ENCODE results near the gene U2AF2.

Gene U2AF2

DNA sequence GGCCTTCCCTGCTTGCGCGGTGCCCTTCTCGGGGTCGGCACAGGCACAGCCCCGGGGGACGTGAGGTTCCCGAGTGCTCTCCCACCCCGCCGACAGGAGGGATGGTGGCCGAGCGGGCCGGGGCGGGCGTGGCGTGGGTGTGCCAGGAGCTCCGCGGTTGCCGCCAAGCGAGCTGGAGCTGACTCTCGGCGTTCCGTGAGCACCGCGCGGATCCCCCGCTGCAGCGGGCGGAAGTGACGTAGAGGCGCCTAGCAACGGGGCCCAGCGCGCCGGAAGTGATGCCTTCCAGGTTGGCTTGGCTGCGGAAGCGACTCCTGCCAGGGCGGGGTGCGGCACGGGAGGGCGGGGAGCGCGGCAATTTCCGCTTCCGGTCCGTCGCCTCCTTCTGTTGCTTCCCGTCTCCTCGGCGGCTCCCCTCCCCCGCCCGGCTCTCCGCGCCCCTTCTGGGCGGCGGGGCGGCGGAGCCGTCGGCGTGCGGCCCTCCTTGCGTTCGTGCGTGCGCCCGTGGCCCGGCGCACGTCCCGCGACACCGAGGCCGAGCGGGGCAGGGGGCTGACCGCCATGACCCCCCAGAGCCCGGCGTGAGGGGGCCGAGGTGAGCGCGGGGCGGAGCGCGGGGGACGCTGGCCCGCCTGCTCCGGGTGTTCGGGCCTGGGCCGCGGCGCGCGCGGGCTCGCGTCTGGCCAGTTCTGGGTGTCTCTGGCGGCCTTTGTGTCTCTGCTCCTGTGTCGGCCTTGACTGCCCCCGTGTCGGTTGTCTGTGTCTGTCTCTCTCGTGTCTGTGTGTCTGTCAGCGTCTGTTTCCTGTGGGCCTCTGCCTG is 20.2 kb downstream of the U2AF2 start, which contains the start of gene EPN1:
EPN1 (plus strand) TSS at position 386 of the 820 bp plus-strand sequence. CDS start 3,402 bp downstream, outside the sequence.
- peak; percentile 95 to 97 for DNase-seq (ENCODE audit: low read depth in 2 of 2)

DNA sequence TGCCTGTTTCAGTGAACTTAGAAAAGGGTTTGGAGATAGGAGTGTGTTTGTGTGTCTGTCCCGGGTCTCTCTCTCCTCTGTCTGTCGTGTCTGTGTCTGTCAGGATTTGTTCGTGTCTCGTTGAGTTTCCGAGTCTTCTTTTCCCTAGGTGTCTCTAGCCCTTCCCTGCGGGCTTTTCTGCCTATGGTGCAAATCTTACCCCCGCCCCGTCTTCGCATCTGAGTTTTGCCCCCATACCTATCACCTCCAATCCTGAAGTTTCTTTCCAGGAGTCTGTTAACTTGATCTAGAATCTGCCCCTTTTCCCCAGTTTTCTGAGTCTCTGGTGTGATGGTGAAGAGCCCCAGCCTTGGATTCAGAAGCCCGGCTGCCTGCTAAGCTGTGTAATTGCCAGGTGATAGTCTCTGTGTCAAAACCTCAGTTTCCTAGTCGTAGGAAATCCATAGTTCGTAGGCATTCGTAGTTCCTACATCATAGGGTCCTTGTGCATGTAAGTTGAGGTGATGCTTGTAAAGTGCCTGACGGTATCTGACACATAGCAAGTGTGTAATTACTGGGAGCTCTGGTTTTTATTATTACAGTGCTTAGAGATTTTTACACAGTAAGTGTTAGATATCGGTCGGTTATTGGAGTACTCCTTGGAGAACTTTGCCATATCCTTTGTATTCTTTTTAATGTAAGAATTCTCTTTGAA is 21.0 kb downstream of the U2AF2 start:
- no peak for DNase-seq (ENCODE audit: low read depth in 2 of 2)

DNA sequence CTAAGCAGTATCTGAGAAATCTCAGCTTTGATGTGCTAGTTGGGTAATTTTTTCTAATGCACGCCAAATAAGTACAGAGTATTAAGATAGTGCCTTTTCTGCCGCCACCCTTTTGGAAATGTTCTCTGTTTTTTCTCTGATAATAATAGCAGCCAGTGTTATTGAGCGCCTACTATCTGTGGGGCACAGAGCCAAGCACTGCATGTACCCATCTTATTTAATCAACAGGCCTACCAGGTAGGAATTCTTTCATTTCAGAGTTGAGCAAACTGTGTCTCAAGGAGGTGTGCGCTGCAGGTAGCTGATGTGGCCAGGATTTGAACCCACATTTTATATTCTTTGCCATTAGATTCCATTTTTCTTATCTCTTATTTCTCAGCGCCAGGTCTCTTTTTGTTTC is 21.5 kb downstream of the U2AF2 start:
- DNase-seq (ENCODE audit: low read depth in 2 of 2): no peak

DNA sequence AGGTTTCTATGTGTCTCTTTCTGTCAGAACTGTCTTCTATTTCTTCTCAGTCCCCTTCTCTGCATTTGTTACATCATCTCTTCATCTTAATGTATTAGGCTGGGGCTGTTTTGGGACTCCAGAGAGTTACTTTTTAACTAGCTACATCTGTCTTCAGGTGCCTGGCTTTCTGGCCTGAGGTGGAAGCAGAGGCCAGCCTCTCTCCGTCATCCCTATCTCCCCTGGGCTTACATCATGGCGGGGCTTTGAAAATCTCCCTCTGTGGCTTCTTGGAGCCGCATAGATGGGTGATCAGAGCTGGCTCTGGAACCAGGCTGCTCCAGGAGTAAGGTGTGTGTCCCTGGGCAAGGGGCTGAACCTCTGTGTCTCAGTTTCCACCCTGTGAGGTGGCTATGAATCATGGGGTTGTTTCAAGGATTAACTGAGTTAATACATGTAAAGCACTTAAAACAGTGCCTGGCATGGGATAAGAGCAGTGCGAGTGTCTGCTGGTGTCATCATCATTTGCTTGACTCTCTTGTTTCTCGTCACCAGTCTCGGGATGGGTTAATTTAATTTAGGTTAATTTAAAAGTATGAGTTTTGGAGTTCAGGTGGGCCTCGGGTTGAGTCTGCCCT is 22.2 kb downstream of the U2AF2 start:
- DNase-seq (ENCODE audit: low read depth in 2 of 2): no peak

DNA sequence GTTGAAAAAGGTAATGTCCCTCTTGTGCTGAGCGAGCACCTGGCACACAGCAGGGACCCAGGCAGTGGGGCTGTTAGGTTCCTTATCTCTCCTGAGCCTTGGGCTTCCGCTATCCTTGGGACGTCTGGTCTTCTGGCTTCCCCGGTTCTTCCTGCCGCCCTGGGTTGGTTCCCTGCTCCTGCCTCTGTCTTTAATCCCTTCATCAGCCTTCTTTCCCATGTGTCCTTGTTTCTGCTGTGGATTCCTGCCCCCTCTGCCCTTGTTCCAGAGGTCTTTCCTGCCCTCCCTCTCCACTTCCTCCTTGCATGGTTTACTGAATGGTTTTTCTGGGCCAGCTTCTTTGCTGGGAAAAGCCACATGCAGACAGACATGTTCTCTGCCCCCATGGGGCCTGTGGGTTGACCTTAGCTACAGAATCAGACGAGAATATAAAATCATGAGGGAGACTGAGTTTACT is 22.8 kb downstream of the U2AF2 start:
- DNase-seq (ENCODE audit: low read depth in 2 of 2): no peak

DNA sequence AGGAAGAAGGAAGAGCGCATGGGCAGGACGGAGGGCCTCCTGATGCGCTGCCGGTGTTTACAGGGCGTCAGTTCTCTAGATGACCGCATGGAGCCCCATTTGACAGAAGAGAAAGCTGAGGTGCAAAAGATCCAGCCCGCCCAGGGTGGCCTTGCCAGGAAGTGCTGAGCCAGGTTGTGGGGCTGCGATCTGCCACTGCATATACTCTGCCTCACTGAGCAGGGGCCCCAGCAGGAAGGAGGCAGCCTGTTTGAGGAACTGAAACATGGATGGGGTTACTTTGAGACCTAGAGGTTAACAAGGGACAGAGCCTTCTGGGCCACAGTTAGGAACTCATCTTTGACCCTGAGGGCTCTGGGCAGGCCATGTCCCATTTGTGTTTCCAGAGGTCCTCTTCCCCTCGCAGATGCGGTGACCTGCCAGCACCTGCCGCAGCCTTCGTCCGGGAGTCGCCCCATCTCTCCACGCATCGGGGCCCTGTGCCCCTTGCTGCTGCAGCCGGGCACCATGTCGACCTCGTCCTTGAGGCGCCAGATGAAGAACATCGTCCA is 23.4 kb downstream of the U2AF2 start:
- DNase-seq (ENCODE audit: low read depth in 2 of 2): no peak

DNA sequence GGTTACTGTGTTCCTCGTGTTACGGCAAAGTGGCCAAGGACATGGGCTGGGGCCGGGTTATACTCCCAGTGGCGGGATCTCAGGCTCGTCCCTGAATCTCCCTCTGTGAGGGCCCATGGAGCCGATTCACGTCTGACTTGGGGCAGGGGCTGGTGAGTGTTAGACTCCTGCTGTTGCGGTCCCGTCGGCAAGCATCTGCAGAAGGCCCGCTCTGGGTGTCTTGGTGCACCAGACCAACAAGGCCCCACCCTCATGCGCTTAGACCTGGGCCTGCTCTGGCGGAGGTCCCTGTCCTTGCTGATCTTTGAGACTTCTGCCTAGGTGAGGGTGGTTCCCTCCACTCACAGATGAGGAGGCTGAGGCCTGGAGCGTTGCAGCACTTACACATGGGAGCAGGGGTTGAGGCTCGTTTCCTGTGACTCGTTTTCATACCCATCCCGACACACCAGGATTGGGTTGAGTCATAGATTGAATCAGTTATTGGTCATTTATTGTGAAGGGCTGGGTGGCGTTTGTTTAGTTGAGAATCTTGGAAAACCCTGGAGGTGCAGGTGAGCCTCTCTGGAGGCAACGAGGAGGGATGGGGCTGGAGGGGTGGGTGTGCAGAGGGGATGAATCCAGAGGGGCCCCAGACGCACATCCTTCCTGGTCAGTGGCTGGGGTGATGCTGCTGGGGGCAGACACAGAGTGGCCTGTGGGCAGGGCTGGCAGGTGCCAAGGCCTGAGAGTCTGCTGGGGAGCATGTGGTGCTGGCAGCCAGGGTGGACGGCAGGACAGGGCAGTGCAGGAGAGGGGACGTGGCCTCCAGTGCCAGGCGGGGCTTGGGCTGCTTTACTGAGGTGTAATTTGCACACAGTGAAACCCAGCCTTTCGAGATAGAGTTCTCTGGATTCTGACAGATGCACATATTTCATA is 24.8 kb downstream of the U2AF2 start:
- DNase-seq (ENCODE audit: low read depth in 2 of 2): no peak

DNA sequence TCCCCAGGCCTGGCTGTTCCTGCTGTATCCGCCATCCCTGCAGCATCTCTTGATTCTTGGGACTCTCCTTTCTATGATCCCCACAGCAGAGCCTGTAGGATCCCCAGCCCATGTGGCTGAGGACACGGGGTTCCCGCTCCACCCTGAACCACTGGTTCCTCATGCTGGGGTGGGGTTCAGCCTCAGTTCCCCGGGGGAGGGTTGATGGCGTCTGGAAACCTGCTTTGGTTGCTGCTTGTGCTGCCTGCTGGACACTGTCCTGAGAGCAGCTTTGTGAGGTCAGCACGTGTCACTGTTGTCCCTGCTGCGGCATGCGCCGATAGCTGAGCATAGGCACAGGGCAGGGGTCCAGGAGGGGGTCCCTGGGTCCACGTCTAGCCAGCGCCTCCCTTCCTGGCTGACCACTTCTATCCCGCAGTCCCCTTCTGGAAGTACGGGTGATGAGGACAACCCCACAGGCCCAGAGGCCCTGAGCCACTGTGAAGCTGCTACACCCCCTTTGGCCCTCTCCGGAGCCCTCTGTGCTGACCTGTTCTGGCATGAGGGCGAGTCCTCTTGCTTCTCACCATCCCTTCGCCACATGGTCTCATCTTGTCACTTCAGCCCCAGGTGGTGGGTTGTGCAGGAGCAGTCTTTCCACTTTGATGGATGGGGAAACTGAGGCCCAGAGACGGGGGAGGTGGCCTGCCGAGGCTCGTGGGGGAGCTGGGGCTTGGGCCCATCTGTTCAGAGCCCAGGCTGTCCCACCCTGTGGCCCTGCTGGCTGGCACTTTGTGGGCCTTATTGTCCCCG is 25.7 kb downstream of the U2AF2 start:
- DNase-seq (ENCODE audit: low read depth in 2 of 2): no peak

DNA sequence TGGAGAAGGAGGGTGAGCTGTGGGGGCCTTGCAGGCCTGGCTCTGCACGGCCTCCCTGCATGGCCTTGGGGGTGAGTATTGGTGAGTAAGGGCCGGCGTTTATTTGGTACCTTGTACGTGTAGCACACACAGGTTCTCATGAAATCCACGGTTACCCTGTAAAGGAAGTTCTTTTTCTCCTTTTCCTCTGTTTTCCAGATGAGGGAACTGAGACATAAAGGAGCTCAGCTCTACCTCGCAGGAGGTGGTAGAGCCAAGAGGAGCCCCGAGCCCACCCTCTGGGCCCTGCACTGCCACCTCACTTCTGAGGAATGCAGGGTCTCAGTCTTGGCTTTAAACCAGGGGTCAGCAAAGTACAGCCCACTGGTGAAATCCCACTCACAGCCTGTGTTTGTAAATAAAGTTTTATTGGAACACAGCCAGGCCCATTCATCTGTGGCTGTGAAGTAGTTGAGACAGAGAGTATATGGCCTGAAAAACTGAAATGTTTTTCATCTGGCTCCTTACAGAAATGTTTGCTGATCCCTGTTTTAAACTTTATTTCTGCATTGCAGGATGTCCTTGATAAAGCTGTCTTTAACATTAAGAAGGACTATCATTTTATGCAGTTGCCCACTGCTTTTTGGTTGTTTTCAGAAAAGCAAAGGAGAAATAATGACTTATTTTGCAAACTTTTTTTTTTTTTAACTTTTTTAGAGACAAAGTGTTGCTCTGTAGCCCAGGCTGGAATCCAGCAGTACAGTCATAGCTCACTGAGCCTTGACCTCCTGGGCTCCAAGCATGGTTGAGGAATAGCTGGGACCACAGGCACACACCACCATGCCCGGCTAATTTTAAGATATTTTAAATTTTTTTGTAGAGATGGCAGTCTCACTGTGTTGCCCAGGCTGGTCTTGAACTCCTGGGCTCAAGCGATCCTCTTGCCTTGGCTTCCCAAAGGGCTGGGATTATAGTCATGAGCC is 26.6 kb downstream of the U2AF2 start:
- DNase-seq (ENCODE audit: low read depth in 2 of 2): no peak

DNA sequence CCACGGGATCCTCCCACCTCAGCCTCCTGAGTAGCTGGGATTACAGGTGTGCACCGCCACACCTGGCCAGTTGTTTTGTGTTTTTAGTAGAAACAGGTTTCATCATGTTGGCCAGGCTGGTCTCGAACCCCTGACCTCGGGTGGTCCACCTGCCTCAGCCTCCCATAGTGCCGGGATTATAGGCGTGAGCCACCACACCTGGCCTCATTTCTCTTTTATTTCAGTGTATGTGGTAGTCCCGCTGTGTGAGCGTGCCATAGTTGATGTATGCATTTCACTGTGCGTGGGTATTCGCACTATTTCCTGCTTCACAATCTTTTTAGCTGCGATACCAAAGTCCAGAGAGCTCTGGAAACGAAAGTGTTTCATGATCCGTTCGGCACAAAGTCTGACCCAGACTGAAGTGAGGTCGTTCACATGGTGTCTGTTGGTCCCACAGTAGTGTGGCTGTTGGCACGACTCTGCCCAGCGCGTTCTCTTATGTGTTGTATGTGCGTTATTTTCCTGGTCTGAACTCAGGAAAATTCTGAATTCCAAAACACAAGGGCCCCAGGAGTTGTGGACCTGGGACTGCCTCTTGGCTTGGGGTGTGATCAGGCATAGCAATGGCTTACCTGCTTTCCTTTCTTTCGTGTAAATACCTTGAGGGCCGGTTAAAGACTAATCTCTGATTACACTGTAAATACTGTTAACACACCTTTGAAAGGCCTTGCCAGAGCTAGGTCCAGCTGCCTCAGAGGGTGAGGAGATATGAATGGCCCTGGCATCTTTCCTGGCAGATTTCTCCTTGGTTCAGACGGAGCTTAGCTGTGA is 28.8 kb downstream of the U2AF2 start:
- DNase-seq (ENCODE audit: low read depth in 2 of 2): no peak

DNA sequence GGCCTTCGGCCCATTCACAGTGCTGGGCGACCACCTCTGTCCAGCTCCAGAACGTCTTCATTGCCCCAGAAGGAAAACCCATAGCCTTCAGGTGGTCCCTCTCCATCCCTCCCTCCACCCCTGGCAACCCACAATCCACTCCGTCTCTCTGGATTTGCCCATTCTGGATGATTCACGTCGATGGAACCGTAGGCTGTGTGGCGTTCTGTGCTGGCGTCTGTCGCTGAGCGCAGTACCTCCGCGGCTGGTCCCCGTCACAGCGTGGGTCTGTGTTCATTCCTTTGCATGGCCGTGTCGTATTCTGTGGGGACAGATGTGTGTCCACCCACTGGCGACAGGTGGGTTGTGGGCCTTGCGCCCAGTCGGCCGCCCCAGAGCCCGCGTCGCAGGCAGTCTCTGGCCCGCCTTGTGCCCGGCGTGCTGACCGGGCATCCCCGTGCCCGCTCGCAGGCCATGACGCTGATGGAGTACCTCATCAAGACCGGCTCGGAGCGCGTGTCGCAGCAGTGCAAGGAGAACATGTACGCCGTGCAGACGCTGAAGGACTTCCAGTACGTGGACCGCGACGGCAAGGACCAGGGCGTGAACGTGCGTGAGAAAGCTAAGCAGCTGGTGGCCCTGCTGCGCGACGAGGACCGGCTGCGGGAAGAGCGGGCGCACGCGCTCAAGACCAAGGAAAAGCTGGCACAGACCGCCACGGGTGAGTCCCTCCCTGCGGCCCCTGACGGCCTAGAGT is 30.3 kb downstream of the U2AF2 start:
- no peak for DNase-seq (ENCODE audit: low read depth in 2 of 2)

DNA sequence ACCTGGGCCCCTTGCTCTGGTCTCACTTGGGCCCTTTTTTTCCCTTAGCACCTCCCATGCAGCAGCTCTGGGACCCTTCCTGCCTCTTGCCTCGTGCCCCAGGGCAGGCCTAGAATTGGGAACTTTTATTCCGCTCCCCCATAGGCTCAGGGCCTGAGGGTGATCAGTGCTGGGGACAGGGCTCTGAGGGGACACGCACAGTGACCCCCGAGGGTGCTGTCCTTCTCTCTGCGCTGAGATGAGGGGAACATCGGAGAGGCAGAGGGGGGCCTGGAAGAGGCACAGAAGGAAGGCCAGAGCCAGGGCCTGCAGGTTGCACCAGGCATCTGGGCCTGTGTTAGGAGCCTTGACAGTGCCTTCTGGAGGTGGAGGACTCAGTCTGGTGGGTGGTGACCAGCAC is 30.9 kb downstream of the U2AF2 start:
- no peak for DNase-seq (ENCODE audit: low read depth in 2 of 2)

DNA sequence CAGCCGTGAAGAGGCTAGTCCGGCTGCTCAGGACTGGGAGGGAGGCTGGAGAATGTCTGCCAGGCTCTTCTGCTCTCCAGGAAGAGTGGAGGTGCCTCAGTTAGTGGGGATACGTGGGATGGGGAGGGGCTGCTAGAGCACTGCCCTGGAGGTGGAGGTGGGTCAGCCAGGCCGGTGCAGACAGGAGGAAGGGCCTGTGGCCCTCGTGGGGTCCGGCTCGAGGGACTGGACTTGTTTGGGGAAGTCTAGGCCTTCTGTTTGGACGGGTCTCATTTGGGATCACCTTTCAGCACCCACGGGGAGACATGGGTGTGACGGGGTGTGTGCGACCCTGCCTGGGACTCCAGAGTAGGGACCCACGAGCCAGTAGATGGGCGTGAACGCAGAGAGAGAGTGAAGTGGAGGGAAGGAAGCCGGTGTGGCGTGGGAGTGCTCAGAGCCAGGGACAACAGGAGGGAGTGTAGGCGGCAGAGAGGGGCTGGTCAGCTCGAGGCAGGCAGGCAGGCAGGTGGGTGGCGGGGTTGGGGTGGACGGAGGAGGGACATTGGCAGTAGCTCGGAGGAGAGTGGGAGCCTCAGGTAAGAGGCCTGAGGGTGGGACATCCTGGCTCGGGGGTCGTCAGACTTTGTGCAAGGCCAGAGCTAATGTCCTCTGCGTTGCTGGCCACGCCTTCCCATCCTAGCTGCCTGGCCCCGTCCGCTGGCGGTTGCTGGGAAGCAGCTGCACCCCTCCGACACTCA is 31.6 kb downstream of the U2AF2 start:
- DNase-seq (ENCODE audit: low read depth in 2 of 2): no peak

DNA sequence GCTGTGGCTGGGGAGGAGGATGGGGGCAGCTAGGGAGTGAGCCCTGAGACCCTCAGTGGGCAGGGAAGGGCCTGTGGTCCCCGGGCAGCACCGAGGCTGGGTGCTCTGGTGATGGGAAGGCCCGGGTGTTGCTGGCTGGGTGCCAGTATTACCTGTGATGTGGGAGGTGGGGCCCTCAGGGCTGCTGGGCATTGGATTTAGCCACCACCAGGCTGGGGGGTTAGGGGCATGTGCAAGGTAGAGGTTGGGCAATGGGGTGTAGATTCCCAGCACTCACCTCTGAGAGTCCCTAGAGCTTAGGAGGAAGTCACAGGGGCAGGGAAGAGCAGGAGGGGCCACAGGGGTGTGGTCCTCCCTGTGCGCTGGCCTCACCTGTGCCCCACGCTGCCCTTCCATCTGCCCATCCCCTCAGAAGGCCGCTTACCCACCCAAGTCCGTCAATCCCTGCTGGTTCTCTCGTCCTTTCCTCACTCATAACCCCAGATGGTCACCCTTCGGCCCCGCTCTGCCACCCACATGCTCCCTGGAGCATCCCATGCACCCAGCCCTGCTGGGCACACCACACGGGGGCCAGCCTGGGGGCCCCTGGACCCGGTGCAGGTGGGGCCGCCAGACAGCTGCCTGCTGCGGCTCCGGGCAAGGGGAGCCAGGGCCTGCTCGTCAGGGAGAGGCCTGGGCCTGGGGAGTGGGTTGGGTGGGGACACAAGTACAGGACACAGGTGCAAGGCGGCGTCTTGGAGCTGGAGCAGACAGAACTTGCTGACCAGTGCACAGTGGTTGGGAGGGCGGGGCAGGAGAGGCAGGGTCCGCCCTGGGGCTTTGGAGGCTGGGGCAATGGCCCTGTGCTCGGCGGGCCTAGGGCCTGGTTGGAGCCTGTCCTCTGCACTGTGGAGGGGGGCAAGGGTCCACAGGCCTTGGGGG is 32.7 kb downstream of the U2AF2 start:
- no peak for DNase-seq (ENCODE audit: low read depth in 2 of 2)

DNA sequence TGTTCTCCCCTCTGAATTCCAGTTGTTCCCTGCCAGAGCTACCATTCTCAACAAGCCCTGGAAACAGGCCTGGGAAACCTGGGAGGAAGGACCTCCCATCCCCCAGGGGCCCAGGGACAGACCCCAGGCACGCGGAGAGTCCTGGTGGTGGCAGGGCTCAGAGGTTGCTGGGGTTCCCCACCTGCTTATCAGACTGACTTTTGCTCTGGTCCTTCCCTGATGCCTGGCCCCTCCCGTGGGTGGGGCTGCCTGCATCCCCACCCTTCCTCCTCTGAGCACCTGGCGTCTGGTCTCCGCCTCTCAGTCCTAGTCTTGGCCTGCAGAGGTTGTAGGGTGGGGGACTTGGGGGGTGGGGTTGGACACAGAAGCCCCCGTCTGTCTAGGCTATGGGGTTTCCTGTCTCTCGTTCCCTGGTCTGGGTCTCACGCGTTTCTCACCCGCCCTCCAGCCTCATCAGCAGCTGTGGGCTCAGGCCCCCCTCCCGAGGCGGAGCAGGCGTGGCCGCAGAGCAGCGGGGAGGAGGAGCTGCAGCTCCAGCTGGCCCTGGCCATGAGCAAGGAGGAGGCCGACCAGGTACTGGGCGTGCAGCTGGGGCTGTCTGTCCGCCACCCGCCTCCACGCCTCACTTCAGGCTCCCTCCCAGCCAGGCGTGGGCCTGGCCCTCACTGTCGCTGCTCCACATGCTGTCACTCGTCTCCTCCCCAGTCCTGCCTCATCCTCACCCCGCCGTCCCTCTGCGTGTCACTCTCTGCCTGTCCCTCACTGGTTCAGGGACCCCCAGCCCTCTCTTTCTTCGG is 33.8 kb downstream of the U2AF2 start:
- no peak for DNase-seq (ENCODE audit: low read depth in 2 of 2)
